Body of pancreas (tissue), 4 donors: ENCODE results near the gene EOGT. TPM values are rescaled to one million over a fixed set of nuclear protein-coding genes. Genes with fewer than 3 reads are reported as not detected.

ENCODE experiments used
- ATAC-seq: fragments of 150-250 bp; one replicate; pipeline ENCODE4 v1.9.1; 2016
- DNase-seq, 4 donors: peaks; one replicate each; pipeline ENCODE4 v3.0.0-alpha.2; 2019
- H3K27ac ChIP-seq, 4 donors: fragments of 200-600 bp; sonication (generic); 1 replicate in 3 of 4; 2 replicates in 1 of 4; pipeline versions ENCODE4 v1.5.1 to v1.6.1; 2016 to 2019; ENCODE audit warnings: mild to moderate bottlenecking in 1 of 4, mixed read lengths in 1 of 4, moderate library complexity in 1 of 4
- H3K27me3 ChIP-seq, 2 donors: fragments of 200-600 bp; sonication (generic); one replicate each; pipeline ENCODE4 v1.6.0; 2016; ENCODE audit warnings: mild to moderate bottlenecking in 1 of 2
- H3K36me3 ChIP-seq, 2 donors: fragments of 200-600 bp; sonication (generic); replicated peaks in 1 of 2; 2 replicates each; pipeline ENCODE4 v1.5.1; 2016; ENCODE audit warnings: low read depth in 2 of 2; ENCODE audit not compliant: insufficient read depth in 1 of 2
- H3K4me1 ChIP-seq: fragments of 200-600 bp; sonication (generic); one replicate; pipeline ENCODE4 v1.6.0; 2016
- H3K4me3 ChIP-seq, 2 donors: fragments of 200-600 bp; sonication (generic); 1 replicate in 1 of 2; 2 replicates in 1 of 2; pipeline ENCODE4 v1.5.1; 2016 to 2019
- H3K9me3 ChIP-seq, 3 donors: fragments of 200-600 bp; sonication (generic); 1 replicate in 2 of 3; 2 replicates in 1 of 3; pipeline ENCODE4 v1.5.1; 2016
- POLR2A ChIP-seq, 3 donors: fragments of 450-650 bp; IDR thresholded peaks; one replicate each; pipeline ENCODE4 v1.6.1; 2016; ENCODE audit warnings: antibody characterized with exemption in 3 of 3, mild to moderate bottlenecking in 2 of 3
- WGBS, 2 donors: methylation state at CpG; one replicate each; pipeline ENCODE4 v1.1.5; 2017; 5-methylcytosine and 5-hydroxymethylcytosine counted together
- intact Hi-C: fragments of 100-400 bp; cut with DNase I; formaldehyde crosslinking; loops from one replicate; pipeline ENCODE4 v1.15.1; 2023
- total RNA-seq, 2 donors: library from RNA; depleted of rRNA; stranded (reverse); fragments of >200 nt; gene quantifications; one replicate each; pipeline ENCODE4 v1.1.0, GENCODE V29; 2016
- TF ChIP-seq, protein P1 (sequence below), 7 experiments: fragments of 450-650 bp in 4 of 7; fragments of 200-600 bp in 3 of 7; sonication (generic) in 3 of 7; IDR thresholded peaks; one replicate each; pipeline ENCODE4 v1.5.1; 2016 to 2019; ENCODE audit warnings: antibody characterized with exemption in 7 of 7

Gene EOGT
- total RNA-seq, 2 donors from 2014 or later: 9.9 to 15.6 TPM

DNA sequence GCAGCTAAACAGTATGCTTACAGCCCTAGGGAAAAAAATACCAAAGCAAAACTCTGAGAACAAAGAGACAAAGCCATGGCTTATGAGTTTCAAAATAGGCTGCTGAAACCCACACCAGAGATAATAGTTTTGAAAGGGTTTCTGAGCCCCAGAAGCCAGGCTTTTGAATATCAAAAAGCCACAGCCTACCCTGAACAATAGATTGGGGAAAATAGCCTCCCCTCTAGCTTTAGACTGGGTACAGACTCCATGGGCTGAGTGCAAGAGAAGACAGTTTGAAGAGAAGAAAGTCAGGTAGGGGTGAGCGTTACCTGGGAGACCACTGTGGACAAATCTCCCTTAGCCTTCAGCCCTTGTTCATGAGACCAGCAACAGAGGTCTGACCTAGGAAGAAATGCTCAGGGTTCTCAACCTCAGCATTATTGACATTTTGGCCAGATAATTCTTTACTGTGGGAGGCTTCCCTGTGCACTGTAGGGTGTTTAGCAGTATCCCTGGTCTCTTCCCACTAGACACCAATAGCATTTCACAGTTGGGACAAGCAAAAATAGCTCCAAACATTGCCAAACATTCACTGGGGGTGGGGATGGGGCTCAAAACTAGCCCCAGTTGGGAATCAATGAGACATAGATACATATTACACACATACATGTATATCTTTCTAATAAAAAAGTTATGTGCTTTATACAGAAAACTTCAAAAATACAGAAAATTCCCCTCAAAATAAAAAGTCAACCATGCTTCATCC is 69.6 kb downstream of the EOGT start:
- WGBS, 2 donors: 85 to 100% methylated on average over 1 of the region's 1 CpG
- Histone ChIP-seq H3K27me3 (peaks cover 0 to 3% of the 10 kb centered on the region in 2 donors), H3K4me1 (no peaks in the 10 kb centered on the region)

DNA sequence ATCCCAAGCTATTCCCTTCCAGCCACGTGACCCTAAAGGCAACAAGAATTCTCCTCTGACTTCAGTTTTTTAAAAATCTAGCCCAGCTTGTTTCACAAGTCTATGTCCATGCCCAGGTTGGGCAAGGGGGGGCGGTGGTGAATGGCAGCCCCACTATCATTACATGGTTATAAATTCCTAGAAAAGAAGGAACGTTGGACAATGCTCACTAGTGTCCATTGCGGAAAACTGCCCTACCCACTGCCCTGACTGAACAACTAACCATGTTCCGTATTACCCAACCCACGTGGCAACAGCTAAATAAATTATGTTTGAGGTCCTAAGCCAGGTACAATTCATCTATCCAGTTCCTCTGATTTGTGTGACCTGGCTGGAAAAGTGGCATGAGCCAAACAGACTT is 72.4 kb downstream of the EOGT start:
- Histone ChIP-seq H3K4me1 (no peaks in the 10 kb centered on the region), H3K36me3 (no peaks in the 10 kb centered on the region), H3K27ac (no peak overlapping the region), H3K27me3 (peaks cover 0 to 3% of the 10 kb centered on the region in 2 donors), H3K4me3 (no peak overlapping the region), H3K9me3 (no peaks in the 10 kb centered on the region)
- intact Hi-C loops: no loop called here
- TF ChIP-seq, protein P1, sequence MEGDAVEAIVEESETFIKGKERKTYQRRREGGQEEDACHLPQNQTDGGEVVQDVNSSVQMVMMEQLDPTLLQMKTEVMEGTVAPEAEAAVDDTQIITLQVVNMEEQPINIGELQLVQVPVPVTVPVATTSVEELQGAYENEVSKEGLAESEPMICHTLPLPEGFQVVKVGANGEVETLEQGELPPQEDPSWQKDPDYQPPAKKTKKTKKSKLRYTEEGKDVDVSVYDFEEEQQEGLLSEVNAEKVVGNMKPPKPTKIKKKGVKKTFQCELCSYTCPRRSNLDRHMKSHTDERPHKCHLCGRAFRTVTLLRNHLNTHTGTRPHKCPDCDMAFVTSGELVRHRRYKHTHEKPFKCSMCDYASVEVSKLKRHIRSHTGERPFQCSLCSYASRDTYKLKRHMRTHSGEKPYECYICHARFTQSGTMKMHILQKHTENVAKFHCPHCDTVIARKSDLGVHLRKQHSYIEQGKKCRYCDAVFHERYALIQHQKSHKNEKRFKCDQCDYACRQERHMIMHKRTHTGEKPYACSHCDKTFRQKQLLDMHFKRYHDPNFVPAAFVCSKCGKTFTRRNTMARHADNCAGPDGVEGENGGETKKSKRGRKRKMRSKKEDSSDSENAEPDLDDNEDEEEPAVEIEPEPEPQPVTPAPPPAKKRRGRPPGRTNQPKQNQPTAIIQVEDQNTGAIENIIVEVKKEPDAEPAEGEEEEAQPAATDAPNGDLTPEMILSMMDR (IDR thresholded peaks at IDR 0.05): no peak
- TF ChIP-seq POLR2A (IDR thresholded peaks at IDR 0.05): no peak
- WGBS, 2 donors: 38 to 40% methylated on average over 6 of the region's 6 CpGs
- peak in 2 of 4 donors; percentile 6 to 9 for DNase-seq
- peak; percentile 64 for ATAC-seq

More for the DNA sequence above, 69.6 kb downstream of the EOGT start:
- Histone ChIP-seq H3K36me3 (no peaks in the 10 kb centered on the region), H3K9me3 (no peaks in the 10 kb centered on the region), H3K27ac (no peak overlapping the region), H3K4me3 (no peak overlapping the region)
- TF ChIP-seq, protein P1 (IDR thresholded peaks at IDR 0.05): no peak
- no peak for TF ChIP-seq POLR2A (IDR thresholded peaks at IDR 0.05)
- intact Hi-C loops: no loop called here
- ATAC-seq (no peak), DNase-seq (no peak)

DNA sequence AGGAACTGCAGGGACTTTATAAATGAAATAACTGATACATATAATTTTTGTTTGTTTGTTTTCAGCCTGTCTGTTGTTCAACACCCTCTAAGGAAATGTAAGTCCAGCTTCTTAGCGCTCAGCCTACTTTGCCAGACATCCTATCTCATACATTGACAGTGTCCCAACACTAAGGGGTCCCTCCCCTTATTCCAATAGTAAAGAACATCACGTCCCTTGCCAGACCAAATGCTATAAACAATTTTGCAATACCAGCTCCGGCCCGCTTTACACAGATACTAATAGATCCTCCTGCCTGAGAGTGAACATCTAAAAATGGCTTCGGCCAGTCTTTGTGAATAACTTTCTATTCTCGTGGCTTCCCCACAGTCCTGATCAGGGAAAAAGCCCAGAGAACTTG is 76.6 kb downstream of the EOGT start:
- intact Hi-C loops: no loop called here
- peaks cover 11% of the 10 kb centered on the region for H3K4me1 ChIP-seq
- no peak for TF ChIP-seq POLR2A (IDR thresholded peaks at IDR 0.05)
- TF ChIP-seq, protein P1 (IDR thresholded peaks at IDR 0.05): no peak
- no peak overlapping the region for H3K4me3 ChIP-seq
- no peak for ATAC-seq
- H3K27me3 ChIP-seq: peaks cover 0 to 2% of the 10 kb centered on the region in 2 donors
- no peak overlapping the region for H3K27ac ChIP-seq
- no peaks in the 10 kb centered on the region for H3K36me3 ChIP-seq
- DNase-seq: no peak
- WGBS, 2 donors: 69 to 75% methylated on average over 6 of the region's 6 CpGs
- no peaks in the 10 kb centered on the region for H3K9me3 ChIP-seq

DNA sequence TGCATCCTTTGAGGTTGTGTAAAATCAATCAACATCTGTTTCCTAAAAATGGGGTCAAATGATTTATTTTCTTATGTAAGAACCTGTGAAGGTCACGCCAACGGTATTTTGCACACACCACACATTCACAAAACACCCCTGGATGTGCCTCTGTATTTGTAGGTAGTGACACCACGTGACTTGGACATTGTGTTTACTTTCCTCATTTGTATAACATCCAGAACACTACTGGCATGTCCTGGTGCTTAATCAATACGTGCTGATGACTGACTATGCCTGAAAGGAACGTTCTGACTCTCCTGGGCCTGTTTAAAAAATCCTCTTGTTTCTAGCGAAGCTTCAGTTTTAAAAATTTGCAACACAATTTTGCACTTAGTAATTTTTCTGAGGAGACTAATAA is 77.7 kb downstream of the EOGT start:
- intact Hi-C loops: no loop called here
- Histone ChIP-seq H3K4me3 (no peak overlapping the region), H3K36me3 (no peaks in the 10 kb centered on the region), H3K9me3 (no peaks in the 10 kb centered on the region), H3K27me3 (peaks cover 0 to 9% of the 10 kb centered on the region in 2 donors), H3K4me1 (peaks cover 11% of the 10 kb centered on the region), H3K27ac (no peak overlapping the region)
- 26 to 28% methylated on average over 6 of the region's 6 CpGs for WGBS, 2 donors
- ATAC-seq: no peak
- DNase-seq: no peak
- TF ChIP-seq, protein P1 (IDR thresholded peaks at IDR 0.05): no peak
- no peak for TF ChIP-seq POLR2A (IDR thresholded peaks at IDR 0.05)
